Activated naive CD8-positive, alpha-beta T cell treated with anti-CD3 and anti-CD28 coated beads, Interleukin-2, amount 50 U/mL, for 24 hours (primary cell): Measurements from ENCODE around the gene GKN2.
"Not testable (repeated sequence)": the region's sequence is repeated elsewhere in the genome, so short reads cannot be mapped to it uniquely, and the experiment has no call there.

ENCODE experiments used
- ATAC-seq: fragments of 150-1000 bp; cut with Tn5 transposase; one replicate; pipeline ENCODE4 v1.10.0; 2021
- DNase-seq: peaks from one replicate; pipeline ENCODE4 v3.0.0; 2021
- H3K27ac Mint-ChIP-seq: one replicate; pipeline ENCODE4 v1.8.0; 2021; ENCODE audit warnings: mild to moderate bottlenecking, mixed read lengths
- H3K27me3 Mint-ChIP-seq: one replicate; pipeline ENCODE4 v1.8.0; 2021; ENCODE audit warnings: mixed read lengths
- H3K36me3 Mint-ChIP-seq: one replicate; pipeline ENCODE4 v1.8.0; 2021; ENCODE audit warnings: low read depth, mixed read lengths
- H3K4me1 Mint-ChIP-seq: one replicate; pipeline ENCODE4 v1.8.0; 2021; ENCODE audit warnings: mixed read lengths
- H3K4me3 Mint-ChIP-seq: one replicate; pipeline ENCODE4 v1.8.0; 2021; ENCODE audit warnings: mild to moderate bottlenecking, moderate library complexity, mixed read lengths
- H3K9me3 Mint-ChIP-seq: one replicate; pipeline ENCODE4 v1.8.0; 2021; ENCODE audit warnings: mixed read lengths

GKN2 gene

GRCh38 chr2:68974251-68974650 lies 21.6 kb upstream of the GKN2 start, which contains the start of gene GKN1:
Gene GKN1 (plus strand): TSS chr2:68974636. CDS start chr2:68974678, 42 bp downstream.
- H3K4me1 Mint-ChIP-seq = no peaks in the 10 kb centered on the region
- ATAC-seq (no peak), DNase-seq (no peak)
- H3K27ac Mint-ChIP-seq = no peak within 1 kb of the TSS
- peaks cover 24% of the 10 kb centered on the region for H3K27me3 Mint-ChIP-seq
- no peaks in the 10 kb centered on the region for H3K9me3 Mint-ChIP-seq
- no peaks in the 10 kb centered on the region for H3K36me3 Mint-ChIP-seq
- H3K4me3 Mint-ChIP-seq = no peak within 1 kb of the TSS

GRCh38 chr2:68971591-68972231 lies 19.0 kb upstream of the GKN2 start:
- Mint-ChIP-seq H3K36me3 (no peaks in the 10 kb centered on the region), H3K4me3 (no peak overlapping the region), H3K27ac (no peak overlapping the region), H3K4me1 (no peaks in the 10 kb centered on the region), H3K9me3 (no peaks in the 10 kb centered on the region), H3K27me3 (peaks cover 9% of the 10 kb centered on the region)
- DNase-seq (no peak), ATAC-seq (peak; percentile 94)

GRCh38 chr2:68970566-68971265 lies 18.0 kb upstream of the GKN2 start:
- Mint-ChIP-seq H3K4me3 (no peak overlapping the region), H3K9me3 (no peaks in the 10 kb centered on the region), H3K27me3 (peaks cover 9% of the 10 kb centered on the region), H3K4me1 (no peaks in the 10 kb centered on the region), H3K27ac (no peak overlapping the region), H3K36me3 (no peaks in the 10 kb centered on the region)
- ATAC-seq (no peak), DNase-seq (no peak)

GRCh38 chr2:68969736-68970490 lies 17.2 kb upstream of the GKN2 start:
- no peaks in the 10 kb centered on the region for H3K9me3 Mint-ChIP-seq
- no peak overlapping the region for H3K27ac Mint-ChIP-seq
- no peak for ATAC-seq
- H3K4me1 Mint-ChIP-seq = no peaks in the 10 kb centered on the region
- no peak overlapping the region for H3K4me3 Mint-ChIP-seq
- no peak for DNase-seq
- H3K36me3 Mint-ChIP-seq = no peaks in the 10 kb centered on the region
- peaks cover 7% of the 10 kb centered on the region for H3K27me3 Mint-ChIP-seq

- Mint-ChIP-seq H3K36me3 (no peaks in the 10 kb centered on the region), H3K9me3 (no peaks in the 10 kb centered on the region), H3K27me3 (peaks cover 7% of the 10 kb centered on the region), H3K27ac (no peak overlapping the region), H3K4me3 (no peak overlapping the region), H3K4me1 (no peaks in the 10 kb centered on the region)
- ATAC-seq (no peak), DNase-seq (no peak)
These were observed 15.5 kb upstream of the GKN2 start for GRCh38 chr2:68968221-68968620.

- Mint-ChIP-seq H3K4me3 (no peak overlapping the region), H3K27ac (no peak overlapping the region), H3K4me1 (no peaks in the 10 kb centered on the region), H3K9me3 (no peaks in the 10 kb centered on the region), H3K27me3 (peaks cover 18% of the 10 kb centered on the region), H3K36me3 (no peaks in the 10 kb centered on the region)
- no peak for ATAC-seq
- DNase-seq = no peak
These were observed 11.6 kb upstream of the GKN2 start for GRCh38 chr2:68964282-68964681.

- H3K27ac Mint-ChIP-seq = no peak overlapping the region
- H3K27me3 Mint-ChIP-seq = peaks cover 20% of the 10 kb centered on the region
- no peaks in the 10 kb centered on the region for H3K9me3 Mint-ChIP-seq
- no peaks in the 10 kb centered on the region for H3K36me3 Mint-ChIP-seq
- ATAC-seq (no peak), DNase-seq (no peak)
- H3K4me1 Mint-ChIP-seq = no peaks in the 10 kb centered on the region
- no peak overlapping the region for H3K4me3 Mint-ChIP-seq
These were observed 8.7 kb upstream of the GKN2 start for GRCh38 chr2:68961380-68961779.

GRCh38 chr2:68959001-68959400 lies 6.3 kb upstream of the GKN2 start:
- no peak for ATAC-seq
- no peaks in the 10 kb centered on the region for H3K36me3 Mint-ChIP-seq
- no peaks in the 10 kb centered on the region for H3K9me3 Mint-ChIP-seq
- H3K4me3 Mint-ChIP-seq = no peak overlapping the region
- H3K4me1 Mint-ChIP-seq = no peaks in the 10 kb centered on the region
- H3K27ac Mint-ChIP-seq = no peak overlapping the region
- DNase-seq = no peak
- peaks cover 21% of the 10 kb centered on the region for H3K27me3 Mint-ChIP-seq

GRCh38 chr2:68955432-68955831 lies 2.7 kb upstream of the GKN2 start:
- not testable (repeated sequence) for H3K27me3 Mint-ChIP-seq, DNase-seq, ATAC-seq, H3K27ac Mint-ChIP-seq, H3K4me3 Mint-ChIP-seq, H3K4me1 Mint-ChIP-seq, H3K9me3 Mint-ChIP-seq, H3K36me3 Mint-ChIP-seq

GRCh38 chr2:68951899-68952298 lies 794 bp downstream of the GKN2 start:
- H3K27me3 Mint-ChIP-seq = peaks cover 8% of the 10 kb centered on the region
- ATAC-seq = no peak
- no peaks in the 10 kb centered on the region for H3K4me1 Mint-ChIP-seq
- H3K36me3 Mint-ChIP-seq = no peaks in the 10 kb centered on the region
- H3K9me3 Mint-ChIP-seq = no peaks in the 10 kb centered on the region
- no peak overlapping the region for H3K4me3 Mint-ChIP-seq
- no peak overlapping the region for H3K27ac Mint-ChIP-seq
- no peak for DNase-seq

GRCh38 chr2:68948710-68949109 lies 4.0 kb downstream of the GKN2 start:
- Mint-ChIP-seq H3K4me3 (no peak overlapping the region), H3K36me3 (no peaks in the 10 kb centered on the region), H3K27ac (no peak overlapping the region), H3K4me1 (no peaks in the 10 kb centered on the region), H3K27me3 (peaks cover 4% of the 10 kb centered on the region), H3K9me3 (no peaks in the 10 kb centered on the region)
- DNase-seq (no peak), ATAC-seq (no peak)

- Mint-ChIP-seq H3K27me3 (peaks cover 9% of the 10 kb centered on the region), H3K27ac (no peak overlapping the region), H3K4me1 (peaks cover 1% of the 10 kb centered on the region), H3K4me3 (no peak overlapping the region), H3K36me3 (no peaks in the 10 kb centered on the region), H3K9me3 (no peaks in the 10 kb centered on the region)
- DNase-seq (no peak), ATAC-seq (no peak)
These were observed 6.6 kb downstream of the GKN2 start for GRCh38 chr2:68946117-68946516.

- Mint-ChIP-seq H3K4me1 (peaks cover 1% of the 10 kb centered on the region), H3K36me3 (no peaks in the 10 kb centered on the region), H3K9me3 (no peaks in the 10 kb centered on the region), H3K27me3 (peaks cover 14% of the 10 kb centered on the region), H3K27ac (no peak overlapping the region), H3K4me3 (no peak overlapping the region)
- DNase-seq (peak; percentile 49), ATAC-seq (no peak)
These were observed 8.8 kb downstream of the GKN2 start for GRCh38 chr2:68943581-68944568.

- Mint-ChIP-seq H3K9me3 (no peaks in the 10 kb centered on the region), H3K4me1 (peaks cover 1% of the 10 kb centered on the region), H3K4me3 (no peak overlapping the region), H3K36me3 (no peaks in the 10 kb centered on the region), H3K27me3 (peaks cover 13% of the 10 kb centered on the region), H3K27ac (no peak overlapping the region)
- ATAC-seq (no peak), DNase-seq (no peak)
These were observed 9.9 kb downstream of the GKN2 start for GRCh38 chr2:68942827-68943226.
